HEK293 (cell line): ENCODE measurements around the gene DNMT1.

Experiments
- CTCF ChIA-PET: fragments of 350-600 bp; formaldehyde crosslinking; extraction: SDS; loops from one replicate; lab custom pipeline; 2021; ENCODE audit warnings: antibody characterized with exemption; lab: Yijun Ruan, JAX
- POLR2A ChIA-PET: fragments of 300-600 bp; formaldehyde crosslinking; extraction: SDS; loops from one replicate; lab custom pipeline; 2020; ENCODE audit warnings: antibody characterized with exemption, inconsistent platforms; lab: Yijun Ruan, JAX
- H3K27ac ChIP-seq: fragments of 200-500 bp; sonication (Bioruptor generic); 2 replicates; pipeline ENCODE4 v1.5.1; 2014; ENCODE audit warnings: low read depth, low read length, control low read depth, inconsistent platforms; ENCODE audit errors: extremely low read depth
- H3K36me3 ChIP-seq, 2 experiments: fragments of 200-500 bp in 1 of 2; sonication (Bioruptor generic) in 1 of 2; 1 replicate in 1 of 2; 2 replicates in 1 of 2; pipeline ENCODE4 v1.5.1; 2014 to 2017; ENCODE audit warnings: inconsistent platforms in 2 of 2, low read length in 2 of 2; ENCODE audit not compliant: control insufficient read depth in 2 of 2, insufficient read depth in 1 of 2
- H3K4me1 ChIP-seq: fragments of 200-500 bp; sonication (Bioruptor generic); 2 replicates; pipeline ENCODE4 v1.5.1; 2014; ENCODE audit warnings: mild to moderate bottlenecking, low read length, inconsistent platforms; ENCODE audit not compliant: control insufficient read depth, insufficient read depth
- H3K4me3 ChIP-seq: 2 replicates; pipeline ENCODE4 v1.5.1; 2011; ENCODE audit warnings: low read depth, mild to moderate bottlenecking, control low read depth, low read length, moderate library complexity
- H3K9me3 ChIP-seq: fragments of 200-500 bp; sonication (Bioruptor generic); 2 replicates; pipeline ENCODE4 v1.5.1; 2014; ENCODE audit warnings: low read depth, low read length, inconsistent platforms; ENCODE audit not compliant: control insufficient read depth, insufficient read depth
- EGR2 ChIP-seq: fragments of 450-650 bp; formaldehyde crosslinking; IDR thresholded peaks from 2 replicates; pipeline ENCODE4 v1.5.1; 2016; ENCODE audit warnings: low read depth, missing biosample characterization, missing genetic modification characterization
- ZNF133 ChIP-seq: fragments of 450-650 bp; formaldehyde crosslinking; IDR thresholded peaks from 2 replicates; pipeline ENCODE4 v1.5.1; 2016; ENCODE audit warnings: missing biosample characterization, missing genetic modification characterization
- ZNF223 ChIP-seq: fragments of 450-650 bp; formaldehyde crosslinking; IDR thresholded peaks from 2 replicates; pipeline ENCODE4 v1.5.1; 2016; ENCODE audit warnings: missing biosample characterization, missing genetic modification characterization
- ZNF394 ChIP-seq: fragments of 450-650 bp; formaldehyde crosslinking; IDR thresholded peaks from 2 replicates; pipeline ENCODE4 v1.5.1; 2016; ENCODE audit warnings: missing biosample characterization, missing genetic modification characterization, mild to moderate bottlenecking, moderate library complexity, borderline replicate concordance
- ZNF571 ChIP-seq: fragments of 450-650 bp; formaldehyde crosslinking; IDR thresholded peaks from 2 replicates; pipeline ENCODE4 v1.5.0; 2017; ENCODE audit warnings: missing biosample characterization, missing genetic modification characterization
- ZNF596 ChIP-seq: fragments of 450-650 bp; IDR thresholded peaks from 2 replicates; pipeline ENCODE4 v1.5.0; 2018; ENCODE audit warnings: missing biosample characterization, mild to moderate bottlenecking, missing genetic modification characterization, moderate library complexity
- TF ChIP-seq, protein P1 (sequence below): fragments of 450-650 bp; formaldehyde crosslinking; IDR thresholded peaks from 2 replicates; pipeline ENCODE4 v1.5.1; 2016; ENCODE audit warnings: missing biosample characterization, missing genetic modification characterization, low read depth
- TF ChIP-seq, protein P2 (sequence below): fragments of 450-650 bp; formaldehyde crosslinking; IDR thresholded peaks from 2 replicates; pipeline ENCODE4 v1.5.1; 2017; ENCODE audit warnings: missing biosample characterization, missing genetic modification characterization
- TF ChIP-seq, protein P3 (sequence below): fragments of 450-650 bp; formaldehyde crosslinking; IDR thresholded peaks from 2 replicates; pipeline ENCODE4 v1.5.0; 2017; ENCODE audit warnings: missing biosample characterization, missing genetic modification characterization, borderline replicate concordance
- TF ChIP-seq, protein P4 (sequence below): fragments of 450-650 bp; formaldehyde crosslinking; IDR thresholded peaks from 2 replicates; pipeline ENCODE4 v1.5.1; 2016; ENCODE audit warnings: missing biosample characterization, missing genetic modification characterization, borderline replicate concordance

DNMT1 gene

DNA sequence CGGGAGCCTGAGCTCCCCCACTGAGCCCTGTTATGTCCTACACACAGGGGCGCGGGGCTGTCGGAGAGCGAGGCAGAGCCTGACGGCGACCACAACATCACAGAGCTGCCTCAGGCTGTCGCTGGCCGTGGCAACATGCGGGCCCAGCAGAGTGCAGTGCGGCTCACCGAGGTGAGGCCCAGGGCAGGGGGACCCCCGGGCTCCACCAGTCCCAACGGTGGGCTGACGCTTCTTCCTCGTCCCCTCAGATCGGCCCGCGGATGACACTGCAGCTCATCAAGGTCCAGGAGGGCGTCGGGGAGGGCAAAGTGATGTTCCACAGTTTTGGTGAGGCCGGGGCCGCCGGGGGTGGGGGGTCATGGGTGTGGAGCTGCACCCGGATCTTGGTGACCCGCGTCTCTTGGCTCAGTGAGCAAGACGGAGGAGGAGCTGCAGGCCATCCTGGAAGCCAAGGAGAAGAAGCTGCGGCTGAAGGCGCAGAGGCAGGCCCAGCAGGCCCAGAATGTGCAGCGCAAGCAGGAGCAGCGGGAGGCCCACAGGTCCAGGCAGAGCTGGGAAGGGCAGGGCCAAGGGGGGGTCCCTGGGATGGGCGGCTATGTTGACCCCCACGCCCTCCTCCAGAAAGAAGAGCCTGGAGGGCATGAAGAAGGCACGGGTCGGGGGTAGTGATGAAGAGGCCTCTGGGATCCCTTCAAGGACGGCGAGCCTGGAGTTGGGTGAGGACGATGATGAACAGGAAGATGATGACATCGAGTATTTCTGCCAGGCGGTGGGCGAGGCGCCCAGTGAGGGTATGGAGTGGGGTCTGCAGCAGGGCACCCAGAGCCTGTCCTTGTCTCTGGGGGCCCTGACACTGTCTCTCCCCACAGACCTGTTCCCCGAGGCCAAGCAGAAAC lies 84.4 kb downstream of the DNMT1 start (continued):
- TF ChIP-seq, protein P1, sequence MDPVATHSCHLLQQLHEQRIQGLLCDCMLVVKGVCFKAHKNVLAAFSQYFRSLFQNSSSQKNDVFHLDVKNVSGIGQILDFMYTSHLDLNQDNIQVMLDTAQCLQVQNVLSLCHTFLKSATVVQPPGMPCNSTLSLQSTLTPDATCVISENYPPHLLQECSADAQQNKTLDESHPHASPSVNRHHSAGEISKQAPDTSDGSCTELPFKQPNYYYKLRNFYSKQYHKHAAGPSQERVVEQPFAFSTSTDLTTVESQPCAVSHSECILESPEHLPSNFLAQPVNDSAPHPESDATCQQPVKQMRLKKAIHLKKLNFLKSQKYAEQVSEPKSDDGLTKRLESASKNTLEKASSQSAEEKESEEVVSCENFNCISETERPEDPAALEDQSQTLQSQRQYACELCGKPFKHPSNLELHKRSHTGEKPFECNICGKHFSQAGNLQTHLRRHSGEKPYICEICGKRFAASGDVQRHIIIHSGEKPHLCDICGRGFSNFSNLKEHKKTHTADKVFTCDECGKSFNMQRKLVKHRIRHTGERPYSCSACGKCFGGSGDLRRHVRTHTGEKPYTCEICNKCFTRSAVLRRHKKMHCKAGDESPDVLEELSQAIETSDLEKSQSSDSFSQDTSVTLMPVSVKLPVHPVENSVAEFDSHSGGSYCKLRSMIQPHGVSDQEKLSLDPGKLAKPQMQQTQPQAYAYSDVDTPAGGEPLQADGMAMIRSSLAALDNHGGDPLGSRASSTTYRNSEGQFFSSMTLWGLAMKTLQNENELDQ = no peak
- TF ChIP-seq ZNF133 (tag by site-specific recombination) (no peak), ZNF223 (tag by site-specific recombination) (no peak)
- TF ChIP-seq, protein P2, sequence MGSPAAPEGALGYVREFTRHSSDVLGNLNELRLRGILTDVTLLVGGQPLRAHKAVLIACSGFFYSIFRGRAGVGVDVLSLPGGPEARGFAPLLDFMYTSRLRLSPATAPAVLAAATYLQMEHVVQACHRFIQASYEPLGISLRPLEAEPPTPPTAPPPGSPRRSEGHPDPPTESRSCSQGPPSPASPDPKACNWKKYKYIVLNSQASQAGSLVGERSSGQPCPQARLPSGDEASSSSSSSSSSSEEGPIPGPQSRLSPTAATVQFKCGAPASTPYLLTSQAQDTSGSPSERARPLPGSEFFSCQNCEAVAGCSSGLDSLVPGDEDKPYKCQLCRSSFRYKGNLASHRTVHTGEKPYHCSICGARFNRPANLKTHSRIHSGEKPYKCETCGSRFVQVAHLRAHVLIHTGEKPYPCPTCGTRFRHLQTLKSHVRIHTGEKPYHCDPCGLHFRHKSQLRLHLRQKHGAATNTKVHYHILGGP = no peak

DNA sequence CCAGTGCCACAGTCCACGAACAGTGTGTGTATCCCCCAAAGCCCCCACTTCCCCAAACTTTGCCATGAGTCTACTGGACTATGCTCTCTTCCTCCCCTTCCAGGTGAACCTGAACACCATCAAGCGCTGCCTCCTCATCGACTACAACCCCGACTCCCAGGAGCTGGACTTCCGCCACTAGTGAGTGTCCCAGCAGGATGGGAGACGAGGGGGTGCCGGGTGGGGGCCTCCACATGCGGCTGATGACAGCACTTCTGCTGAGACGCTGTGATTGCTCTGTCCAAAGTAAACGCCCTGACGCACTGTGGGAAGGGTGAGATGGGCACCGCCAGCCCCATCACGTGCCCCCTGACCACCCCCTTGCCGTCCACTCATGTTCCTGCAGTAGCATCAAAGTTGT lies 85.2 kb downstream of the DNMT1 start:
- no peaks in the 10 kb centered on the region for H3K9me3 ChIP-seq
- H3K4me1 ChIP-seq = no peaks in the 10 kb centered on the region
- peaks cover 14 to 64% of the 10 kb centered on the region in 2 experiments; a peak in 2 of 3 replicates for H3K36me3 ChIP-seq
- CTCF ChIA-PET = interaction anchor here (0.6 to 2.4 kb wide), 4 partner anchors 12 to 108 kb away, joined by 3 to 15 read pairs (median 4); no protein-coding TSS in a partner anchor
- TF ChIP-seq ZNF596 (no peak), ZNF571 (tag by site-specific recombination) (no peak), ZNF394 (no peak), EGR2 (no peak)
- TF ChIP-seq, protein P3, sequence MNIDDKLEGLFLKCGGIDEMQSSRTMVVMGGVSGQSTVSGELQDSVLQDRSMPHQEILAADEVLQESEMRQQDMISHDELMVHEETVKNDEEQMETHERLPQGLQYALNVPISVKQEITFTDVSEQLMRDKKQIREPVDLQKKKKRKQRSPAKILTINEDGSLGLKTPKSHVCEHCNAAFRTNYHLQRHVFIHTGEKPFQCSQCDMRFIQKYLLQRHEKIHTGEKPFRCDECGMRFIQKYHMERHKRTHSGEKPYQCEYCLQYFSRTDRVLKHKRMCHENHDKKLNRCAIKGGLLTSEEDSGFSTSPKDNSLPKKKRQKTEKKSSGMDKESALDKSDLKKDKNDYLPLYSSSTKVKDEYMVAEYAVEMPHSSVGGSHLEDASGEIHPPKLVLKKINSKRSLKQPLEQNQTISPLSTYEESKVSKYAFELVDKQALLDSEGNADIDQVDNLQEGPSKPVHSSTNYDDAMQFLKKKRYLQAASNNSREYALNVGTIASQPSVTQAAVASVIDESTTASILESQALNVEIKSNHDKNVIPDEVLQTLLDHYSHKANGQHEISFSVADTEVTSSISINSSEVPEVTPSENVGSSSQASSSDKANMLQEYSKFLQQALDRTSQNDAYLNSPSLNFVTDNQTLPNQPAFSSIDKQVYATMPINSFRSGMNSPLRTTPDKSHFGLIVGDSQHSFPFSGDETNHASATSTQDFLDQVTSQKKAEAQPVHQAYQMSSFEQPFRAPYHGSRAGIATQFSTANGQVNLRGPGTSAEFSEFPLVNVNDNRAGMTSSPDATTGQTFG (tag by site-specific recombination) = no peak
- TF ChIP-seq, protein P4, sequence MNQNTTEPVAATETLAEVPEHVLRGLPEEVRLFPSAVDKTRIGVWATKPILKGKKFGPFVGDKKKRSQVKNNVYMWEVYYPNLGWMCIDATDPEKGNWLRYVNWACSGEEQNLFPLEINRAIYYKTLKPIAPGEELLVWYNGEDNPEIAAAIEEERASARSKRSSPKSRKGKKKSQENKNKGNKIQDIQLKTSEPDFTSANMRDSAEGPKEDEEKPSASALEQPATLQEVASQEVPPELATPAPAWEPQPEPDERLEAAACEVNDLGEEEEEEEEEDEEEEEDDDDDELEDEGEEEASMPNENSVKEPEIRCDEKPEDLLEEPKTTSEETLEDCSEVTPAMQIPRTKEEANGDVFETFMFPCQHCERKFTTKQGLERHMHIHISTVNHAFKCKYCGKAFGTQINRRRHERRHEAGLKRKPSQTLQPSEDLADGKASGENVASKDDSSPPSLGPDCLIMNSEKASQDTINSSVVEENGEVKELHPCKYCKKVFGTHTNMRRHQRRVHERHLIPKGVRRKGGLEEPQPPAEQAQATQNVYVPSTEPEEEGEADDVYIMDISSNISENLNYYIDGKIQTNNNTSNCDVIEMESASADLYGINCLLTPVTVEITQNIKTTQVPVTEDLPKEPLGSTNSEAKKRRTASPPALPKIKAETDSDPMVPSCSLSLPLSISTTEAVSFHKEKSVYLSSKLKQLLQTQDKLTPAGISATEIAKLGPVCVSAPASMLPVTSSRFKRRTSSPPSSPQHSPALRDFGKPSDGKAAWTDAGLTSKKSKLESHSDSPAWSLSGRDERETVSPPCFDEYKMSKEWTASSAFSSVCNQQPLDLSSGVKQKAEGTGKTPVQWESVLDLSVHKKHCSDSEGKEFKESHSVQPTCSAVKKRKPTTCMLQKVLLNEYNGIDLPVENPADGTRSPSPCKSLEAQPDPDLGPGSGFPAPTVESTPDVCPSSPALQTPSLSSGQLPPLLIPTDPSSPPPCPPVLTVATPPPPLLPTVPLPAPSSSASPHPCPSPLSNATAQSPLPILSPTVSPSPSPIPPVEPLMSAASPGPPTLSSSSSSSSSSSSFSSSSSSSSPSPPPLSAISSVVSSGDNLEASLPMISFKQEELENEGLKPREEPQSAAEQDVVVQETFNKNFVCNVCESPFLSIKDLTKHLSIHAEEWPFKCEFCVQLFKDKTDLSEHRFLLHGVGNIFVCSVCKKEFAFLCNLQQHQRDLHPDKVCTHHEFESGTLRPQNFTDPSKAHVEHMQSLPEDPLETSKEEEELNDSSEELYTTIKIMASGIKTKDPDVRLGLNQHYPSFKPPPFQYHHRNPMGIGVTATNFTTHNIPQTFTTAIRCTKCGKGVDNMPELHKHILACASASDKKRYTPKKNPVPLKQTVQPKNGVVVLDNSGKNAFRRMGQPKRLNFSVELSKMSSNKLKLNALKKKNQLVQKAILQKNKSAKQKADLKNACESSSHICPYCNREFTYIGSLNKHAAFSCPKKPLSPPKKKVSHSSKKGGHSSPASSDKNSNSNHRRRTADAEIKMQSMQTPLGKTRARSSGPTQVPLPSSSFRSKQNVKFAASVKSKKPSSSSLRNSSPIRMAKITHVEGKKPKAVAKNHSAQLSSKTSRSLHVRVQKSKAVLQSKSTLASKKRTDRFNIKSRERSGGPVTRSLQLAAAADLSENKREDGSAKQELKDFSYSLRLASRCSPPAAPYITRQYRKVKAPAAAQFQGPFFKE (tag by site-specific recombination) = no peak
- no peak overlapping the region for H3K4me3 ChIP-seq
- POLR2A ChIA-PET = interaction anchor here (1.0 to 1.6 kb wide), 2 partner anchors 8 to 9 kb away, joined by 3 to 4 read pairs; no protein-coding TSS in a partner anchor
- H3K27ac ChIP-seq = no peak overlapping the region
